ENCODE data around the gene CDK5R1.
"Not testable (repeated sequence)": the region's sequence is repeated elsewhere in the genome, so short reads cannot be mapped to it uniquely, and the experiment has no call there.

Gene CDK5R1

GRCh38 chr17:32486701-32487472 is at the start of gene CDK5R1:
TSS of gene CDK5R1 (plus strand) at chr17:32486993. CDS start at chr17:32487621, 628 bp downstream.
- DNase-seq, result peak; percentile 75

GRCh38 chr17:32440722-32441121 is 46.1 kb upstream of the CDK5R1 start:
- no peak for DNase-seq

- no peak for DNase-seq
These were observed 44.9 kb upstream of the CDK5R1 start for GRCh38 chr17:32441886-32442285.

GRCh38 chr17:32443827-32444300 is 42.9 kb upstream of the CDK5R1 start:
- no peak for DNase-seq

GRCh38 chr17:32444301-32445073 is 42.3 kb upstream of the CDK5R1 start, which contains the start of gene PSMD11:
TSS of gene PSMD11 (plus strand) at chr17:32444510. CDS start at chr17:32444524, 14 bp downstream.
- peak; percentile 99 for DNase-seq

- DNase-seq, result peak; percentile 27
These were observed 41.7 kb upstream of the CDK5R1 start for GRCh38 chr17:32445074-32445415.

GRCh38 chr17:32445497-32445896 is 41.3 kb upstream of the CDK5R1 start:
- no peak for DNase-seq

- no peak for DNase-seq
These were observed 40.8 kb upstream of the CDK5R1 start for GRCh38 chr17:32445971-32446370.

- DNase-seq, result no peak
These were observed 39.8 kb upstream of the CDK5R1 start for GRCh38 chr17:32446949-32447348.

- no peak for DNase-seq
These were observed 36.8 kb upstream of the CDK5R1 start for GRCh38 chr17:32449963-32450362.

- not testable (repeated sequence) for DNase-seq
These were observed 36.4 kb upstream of the CDK5R1 start for GRCh38 chr17:32450379-32450778.

GRCh38 chr17:32451879-32452278 is 34.9 kb upstream of the CDK5R1 start:
- DNase-seq, result no peak

- DNase-seq, result no peak
These were observed 34.5 kb upstream of the CDK5R1 start for GRCh38 chr17:32452281-32452680.

- DNase-seq, result no peak
These were observed 33.4 kb upstream of the CDK5R1 start for GRCh38 chr17:32453370-32453769.

GRCh38 chr17:32458371-32458770 is 28.4 kb upstream of the CDK5R1 start:
- DNase-seq, result no peak

- no peak for DNase-seq
These were observed 26.7 kb upstream of the CDK5R1 start for GRCh38 chr17:32460054-32460453.

GRCh38 chr17:32461498-32461852 is 25.3 kb upstream of the CDK5R1 start:
- DNase-seq, result no peak

GRCh38 chr17:32461853-32462617 is 24.8 kb upstream of the CDK5R1 start:
- peak; percentile 71 for DNase-seq

- DNase-seq, result no peak
These were observed 23.5 kb upstream of the CDK5R1 start for GRCh38 chr17:32463304-32463703.

- no peak for DNase-seq
These were observed 22.4 kb upstream of the CDK5R1 start for GRCh38 chr17:32464374-32464773.

GRCh38 chr17:32467949-32468348 is 18.8 kb upstream of the CDK5R1 start:
- no peak for DNase-seq

GRCh38 chr17:32470405-32471167 is 16.2 kb upstream of the CDK5R1 start:
- no peak for DNase-seq

- no peak for DNase-seq
These were observed 15.1 kb upstream of the CDK5R1 start for GRCh38 chr17:32471652-32472051.
